ENCODE measurements around the gene STXBP5. TPM values are rescaled to one million over a fixed set of nuclear protein-coding genes. Genes with fewer than 3 reads are reported as not detected.
A peak's percentile ranks its signal among the peaks of the same experiment; 100 is the strongest.

STXBP5 gene
- total and polyA plus RNA-seq, 5 donors from 2014 or later = 1.9 to 32.4 (median 3.5) TPM

DNA sequence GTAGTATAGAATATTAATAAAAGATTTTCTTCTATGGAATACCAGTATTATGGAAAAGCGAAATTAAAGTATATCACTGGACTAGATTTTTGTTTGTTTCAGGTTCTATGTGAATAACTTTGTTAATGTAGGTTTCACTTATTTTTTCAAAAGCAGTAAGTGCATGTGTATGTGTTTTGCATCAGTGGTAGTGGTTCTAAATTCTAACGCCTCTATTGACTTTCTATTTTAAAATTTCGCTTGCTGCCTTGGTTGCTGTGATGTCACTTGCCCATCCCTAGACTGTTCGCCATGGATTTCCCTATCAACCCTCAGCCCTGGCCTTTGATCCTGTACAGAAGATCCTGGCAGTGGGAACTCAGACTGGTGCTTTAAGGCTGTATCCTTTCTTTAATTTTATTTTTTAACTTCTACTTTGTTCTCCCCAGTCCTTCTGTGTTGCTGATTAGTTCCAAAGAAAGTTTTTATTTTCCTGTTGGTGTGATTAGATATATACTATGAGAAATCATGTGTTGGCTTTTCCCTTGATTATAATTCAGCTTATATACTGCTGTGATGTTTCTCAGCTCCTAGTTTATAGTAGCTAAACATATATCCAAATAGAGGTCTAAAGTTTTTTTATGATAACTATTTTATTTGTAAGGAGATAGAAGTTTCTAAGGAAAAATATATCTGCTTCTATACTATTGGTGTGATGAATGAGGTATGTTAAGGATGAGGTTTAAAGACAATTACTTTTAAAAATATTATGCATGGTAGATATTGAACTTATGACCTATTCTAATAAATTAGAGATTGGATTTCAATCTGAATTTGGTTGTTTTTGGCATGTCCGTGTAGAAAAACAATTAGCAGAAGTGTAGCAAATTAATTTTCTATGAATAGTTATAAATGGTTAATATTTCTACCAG, 1.7 kb downstream of the STXBP5 start:
- Mint-ChIP-seq H3K27ac (peak overlapping the region in 1 of 3 donors; percentile 76), H3K9me3 (no peaks in the 10 kb centered on the region), H3K27me3 (peaks cover 6% of the 10 kb centered on the region), H3K4me3 (peak overlapping the region; percentile 83 to 92 (median 90)), H3K36me3 (peaks cover 3% of the 10 kb centered on the region), H3K4me1 (peaks cover 35 to 63% (median 52%) of the 10 kb centered on the region in 4 donors)
- H3K27me3 ChIP-seq (ENCODE audit: control insufficient read depth, insufficient read depth, low read length) = no peaks in the 10 kb centered on the region
- no peak for DNase-seq
- no peaks in the 10 kb centered on the region for H3K9me3 ChIP-seq (ENCODE audit: control insufficient read depth in 2 of 2, low read length in 2 of 2)
- no peak for ATAC-seq (ENCODE audit: low read depth in 2 of 2)
- peak overlapping the region; percentile 94 for H3K4me3 ChIP-seq (ENCODE audit: low read depth, low read length)
- no peaks in the 10 kb centered on the region for H3K36me3 ChIP-seq (ENCODE audit: control insufficient read depth, insufficient read depth, low read length)
- peak overlapping the region; percentile 52 for H3K27ac ChIP-seq (ENCODE audit: insufficient read depth, low read length, poor library complexity, severe bottlenecking)
- peaks cover 39% of the 10 kb centered on the region for H3K4me1 ChIP-seq (ENCODE audit: control insufficient read depth, insufficient read depth, low read length, poor library complexity, severe bottlenecking)

DNA sequence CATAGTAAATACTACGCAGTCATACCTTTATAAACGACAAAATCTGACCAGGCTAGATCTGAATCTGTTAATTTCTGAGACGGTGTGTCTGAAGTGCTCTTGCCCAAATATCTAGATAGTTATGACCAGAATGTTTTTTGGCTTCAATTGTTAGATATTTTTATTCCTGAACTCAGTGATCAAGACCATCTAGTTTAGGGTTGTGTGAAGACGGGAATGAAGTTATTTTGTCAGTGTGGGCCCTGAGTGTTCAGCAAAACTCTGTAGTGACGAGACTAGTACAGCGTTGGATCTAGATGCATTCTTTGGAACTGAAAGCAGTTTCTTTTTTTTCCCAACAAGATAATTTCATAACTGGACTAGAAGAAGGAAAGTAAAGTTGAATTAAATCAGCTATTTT, 3.1 kb downstream of the STXBP5 start:
- no peak overlapping the region for H3K27ac ChIP-seq (ENCODE audit: insufficient read depth, low read length, poor library complexity, severe bottlenecking)
- no peaks in the 10 kb centered on the region for H3K9me3 ChIP-seq (ENCODE audit: control insufficient read depth in 2 of 2, low read length in 2 of 2)
- DNase-seq (no peak), ATAC-seq (ENCODE audit: low read depth in 2 of 2) (no peak)
- Mint-ChIP-seq H3K4me1 (peaks cover 32 to 64% (median 45%) of the 10 kb centered on the region in 4 donors), H3K36me3 (peaks cover 3% of the 10 kb centered on the region), H3K9me3 (no peaks in the 10 kb centered on the region), H3K27ac (peak overlapping the region; percentile 14 to 82 (median 47)), H3K4me3 (peak overlapping the region in 2 of 4 donors; percentile 17 to 92), H3K27me3 (peaks cover 6% of the 10 kb centered on the region)
- no peaks in the 10 kb centered on the region for H3K36me3 ChIP-seq (ENCODE audit: control insufficient read depth, insufficient read depth, low read length)
- H3K27me3 ChIP-seq (ENCODE audit: control insufficient read depth, insufficient read depth, low read length) = no peaks in the 10 kb centered on the region
- H3K4me1 ChIP-seq (ENCODE audit: control insufficient read depth, insufficient read depth, low read length, poor library complexity, severe bottlenecking) = peaks cover 34% of the 10 kb centered on the region
- peak overlapping the region; percentile 17 for H3K4me3 ChIP-seq (ENCODE audit: low read depth, low read length)

DNA sequence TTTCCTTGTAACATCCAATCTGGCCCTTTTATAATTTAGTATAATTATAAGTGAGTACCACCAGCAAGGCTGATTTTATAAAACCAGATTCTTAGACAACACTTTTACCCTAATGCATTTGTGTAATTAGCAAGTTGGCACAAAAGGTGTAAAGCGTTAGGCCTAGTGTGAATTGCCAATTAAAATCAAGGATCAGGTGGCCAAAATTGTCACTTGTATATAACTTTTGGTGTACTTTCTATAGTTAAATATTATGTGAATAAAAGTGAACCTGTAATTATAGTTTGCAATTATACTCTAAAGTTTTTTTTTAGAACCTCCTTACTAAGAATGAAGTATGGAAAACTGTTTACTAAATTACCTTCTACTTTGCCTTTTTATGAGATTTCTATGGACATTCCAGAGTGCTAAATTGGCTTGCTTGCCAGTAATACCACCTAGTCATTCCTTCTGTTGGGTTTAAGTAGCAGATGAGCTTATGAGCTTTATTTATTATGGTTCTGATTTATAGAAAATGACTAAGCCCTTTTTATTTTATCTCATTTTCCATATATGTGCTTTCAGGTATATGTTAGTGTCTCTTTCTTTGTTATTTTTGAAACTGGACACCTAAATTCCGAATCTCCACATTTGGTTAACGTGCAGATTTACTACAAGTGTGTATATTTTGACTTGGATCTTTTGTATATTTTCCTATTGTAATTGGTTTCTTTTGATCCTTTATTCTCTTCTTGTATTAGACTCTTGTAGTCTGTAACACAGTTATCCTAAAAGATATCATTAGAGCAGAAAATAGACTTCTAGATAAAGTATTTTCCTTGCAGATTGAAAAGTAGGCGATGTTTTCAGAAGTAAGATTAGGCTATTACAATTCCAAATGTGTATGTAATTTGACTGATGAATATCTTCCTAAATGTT, 3.9 kb downstream of the STXBP5 start:
- Mint-ChIP-seq H3K4me1 (peaks cover 32 to 70% (median 45%) of the 10 kb centered on the region in 4 donors), H3K4me3 (peak overlapping the region in 2 of 4 donors; percentile 8 to 17), H3K9me3 (no peaks in the 10 kb centered on the region), H3K27ac (peak overlapping the region in 1 of 3 donors; percentile 47), H3K36me3 (peaks cover 3% of the 10 kb centered on the region), H3K27me3 (no peaks in the 10 kb centered on the region)
- no peaks in the 10 kb centered on the region for H3K36me3 ChIP-seq (ENCODE audit: control insufficient read depth, insufficient read depth, low read length)
- H3K4me3 ChIP-seq (ENCODE audit: low read depth, low read length) = peak overlapping the region; percentile 19
- H3K9me3 ChIP-seq (ENCODE audit: control insufficient read depth in 2 of 2, low read length in 2 of 2) = no peaks in the 10 kb centered on the region
- DNase-seq (no peak), ATAC-seq (ENCODE audit: low read depth in 2 of 2) (no peak)
- no peaks in the 10 kb centered on the region for H3K27me3 ChIP-seq (ENCODE audit: control insufficient read depth, insufficient read depth, low read length)
- H3K4me1 ChIP-seq (ENCODE audit: control insufficient read depth, insufficient read depth, low read length, poor library complexity, severe bottlenecking) = peaks cover 34% of the 10 kb centered on the region
- H3K27ac ChIP-seq (ENCODE audit: insufficient read depth, low read length, poor library complexity, severe bottlenecking) = peak overlapping the region; percentile 49

GRCh38 chr6:147209762-147210449, 5.7 kb downstream of the STXBP5 start:
- no peaks in the 10 kb centered on the region for H3K27me3 ChIP-seq (ENCODE audit: control insufficient read depth, insufficient read depth, low read length)
- ATAC-seq (ENCODE audit: low read depth in 2 of 2) = no peak
- Mint-ChIP-seq H3K9me3 (no peaks in the 10 kb centered on the region), H3K36me3 (peaks cover 3% of the 10 kb centered on the region), H3K4me1 (peaks cover 40 to 70% (median 48%) of the 10 kb centered on the region in 4 donors), H3K27ac (peak overlapping the region in 1 of 3 donors; percentile 42), H3K4me3 (peak overlapping the region in 2 of 4 donors; percentile 2 to 12), H3K27me3 (no peaks in the 10 kb centered on the region)
- H3K27ac ChIP-seq (ENCODE audit: insufficient read depth, low read length, poor library complexity, severe bottlenecking) = no peak overlapping the region
- H3K4me1 ChIP-seq (ENCODE audit: control insufficient read depth, insufficient read depth, low read length, poor library complexity, severe bottlenecking) = peaks cover 24% of the 10 kb centered on the region
- no peaks in the 10 kb centered on the region for H3K36me3 ChIP-seq (ENCODE audit: control insufficient read depth, insufficient read depth, low read length)
- no peak overlapping the region for H3K4me3 ChIP-seq (ENCODE audit: low read depth, low read length)
- H3K9me3 ChIP-seq (ENCODE audit: control insufficient read depth in 2 of 2, low read length in 2 of 2) = no peaks in the 10 kb centered on the region
- no peak for DNase-seq

- Histone ChIP-seq H3K9me3 (ENCODE audit: control insufficient read depth in 2 of 2, low read length in 2 of 2) (no peaks in the 10 kb centered on the region), H3K36me3 (ENCODE audit: control insufficient read depth, insufficient read depth, low read length) (no peaks in the 10 kb centered on the region), H3K27me3 (ENCODE audit: control insufficient read depth, insufficient read depth, low read length) (no peaks in the 10 kb centered on the region), H3K4me3 (ENCODE audit: low read depth, low read length) (no peak overlapping the region), H3K27ac (ENCODE audit: insufficient read depth, low read length, poor library complexity, severe bottlenecking) (no peak overlapping the region), H3K4me1 (ENCODE audit: control insufficient read depth, insufficient read depth, low read length, poor library complexity, severe bottlenecking) (peaks cover 10% of the 10 kb centered on the region)
- peaks cover 30 to 57% (median 39%) of the 10 kb centered on the region in 4 donors for H3K4me1 Mint-ChIP-seq
- H3K9me3 Mint-ChIP-seq = no peaks in the 10 kb centered on the region
- DNase-seq = no peak
- H3K27ac Mint-ChIP-seq = peak overlapping the region in 1 of 3 donors; percentile 75
- H3K36me3 Mint-ChIP-seq = peaks cover 3% of the 10 kb centered on the region
- no peak for ATAC-seq (ENCODE audit: low read depth in 2 of 2)
- no peak overlapping the region for H3K4me3 Mint-ChIP-seq
- no peaks in the 10 kb centered on the region for H3K27me3 Mint-ChIP-seq
These were observed 7.1 kb downstream of the STXBP5 start for GRCh38 chr6:147211349-147211748.

GRCh38 chr6:147211831-147212230, 7.6 kb downstream of the STXBP5 start:
- ATAC-seq (ENCODE audit: low read depth in 2 of 2) (no peak), DNase-seq (no peak)
- Mint-ChIP-seq H3K27ac (peak overlapping the region in 2 of 3 donors; percentile 49 to 75), H3K4me3 (no peak overlapping the region), H3K9me3 (no peaks in the 10 kb centered on the region), H3K4me1 (peaks cover 30 to 53% (median 38%) of the 10 kb centered on the region in 4 donors), H3K36me3 (peaks cover 4% of the 10 kb centered on the region), H3K27me3 (no peaks in the 10 kb centered on the region)
- Histone ChIP-seq H3K4me3 (ENCODE audit: low read depth, low read length) (no peak overlapping the region), H3K27ac (ENCODE audit: insufficient read depth, low read length, poor library complexity, severe bottlenecking) (no peak overlapping the region), H3K36me3 (ENCODE audit: control insufficient read depth, insufficient read depth, low read length) (no peaks in the 10 kb centered on the region), H3K4me1 (ENCODE audit: control insufficient read depth, insufficient read depth, low read length, poor library complexity, severe bottlenecking) (peaks cover 6% of the 10 kb centered on the region), H3K9me3 (ENCODE audit: control insufficient read depth in 2 of 2, low read length in 2 of 2) (no peaks in the 10 kb centered on the region), H3K27me3 (ENCODE audit: control insufficient read depth, insufficient read depth, low read length) (no peaks in the 10 kb centered on the region)

- no peak for DNase-seq
- H3K4me3 ChIP-seq (ENCODE audit: low read depth, low read length) = no peak overlapping the region
- H3K27me3 Mint-ChIP-seq = no peaks in the 10 kb centered on the region
- H3K27me3 ChIP-seq (ENCODE audit: control insufficient read depth, insufficient read depth, low read length) = no peaks in the 10 kb centered on the region
- no peak overlapping the region for H3K27ac ChIP-seq (ENCODE audit: insufficient read depth, low read length, poor library complexity, severe bottlenecking)
- no peaks in the 10 kb centered on the region for H3K36me3 ChIP-seq (ENCODE audit: control insufficient read depth, insufficient read depth, low read length)
- H3K4me1 ChIP-seq (ENCODE audit: control insufficient read depth, insufficient read depth, low read length, poor library complexity, severe bottlenecking) = peaks cover 2% of the 10 kb centered on the region
- no peak for ATAC-seq (ENCODE audit: low read depth in 2 of 2)
- no peaks in the 10 kb centered on the region for H3K9me3 ChIP-seq (ENCODE audit: control insufficient read depth in 2 of 2, low read length in 2 of 2)
- H3K36me3 Mint-ChIP-seq = peaks cover 8% of the 10 kb centered on the region
- H3K4me1 Mint-ChIP-seq = peaks cover 26 to 46% (median 33%) of the 10 kb centered on the region in 4 donors
- peak overlapping the region in 1 of 3 donors; percentile 49 for H3K27ac Mint-ChIP-seq
- H3K9me3 Mint-ChIP-seq = no peaks in the 10 kb centered on the region
- no peak overlapping the region for H3K4me3 Mint-ChIP-seq
These were observed 8.4 kb downstream of the STXBP5 start for GRCh38 chr6:147212622-147213021.

Data from CD4-positive, CD25-positive, alpha-beta regulatory T cell (primary cell).